Suppressor macrophage treated with lipopolysaccharide for 1 hour (primary cell): ENCODE data around the gene BNC1.
A peak's percentile ranks its signal among the peaks of the same experiment; 100 is the strongest.
"Not testable (repeated sequence)": the region's sequence is repeated elsewhere in the genome, so short reads cannot be mapped to it uniquely, and the experiment has no call there.

ENCODE experiments used
- DNase-seq, 3 donors: peaks; one replicate each; pipeline ENCODE4 v3.0.0-alpha.2; 2020 to 2022

Gene BNC1

DNA sequence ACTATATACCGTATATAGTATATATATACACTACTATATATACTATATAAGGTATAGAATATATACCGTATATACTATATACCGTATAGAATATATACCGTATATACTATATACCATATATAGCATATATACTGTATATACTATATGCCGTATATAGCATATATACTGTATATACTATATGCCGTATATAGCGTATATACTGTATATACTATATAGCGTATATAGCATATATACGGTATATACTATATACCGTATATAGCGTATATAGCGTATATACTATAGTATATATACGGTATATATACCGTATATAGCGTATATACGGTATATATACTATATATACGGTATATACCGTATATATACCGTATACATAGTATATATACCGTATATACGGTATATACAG, 54.2 kb downstream of the BNC1 start:
- DNase-seq = no peak

DNA sequence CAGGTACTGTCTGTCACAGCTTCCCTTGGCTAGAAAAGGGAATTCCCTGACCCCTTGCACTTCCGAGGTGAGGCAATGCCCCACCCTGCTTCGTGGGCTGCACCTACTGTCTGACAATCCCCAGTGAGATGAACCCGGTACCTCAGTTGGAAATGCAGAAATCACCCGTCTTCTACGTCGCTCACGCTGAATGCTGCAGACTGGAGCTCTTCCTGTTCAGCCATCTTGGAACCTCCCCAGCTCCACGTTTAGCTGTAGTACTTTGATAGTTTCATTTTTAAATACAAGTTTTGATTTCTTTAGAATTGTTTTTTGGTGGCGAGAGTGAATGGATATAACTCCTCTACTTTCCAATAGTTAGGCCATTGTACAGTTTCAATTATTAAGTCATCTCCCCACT, 59.0 kb downstream of the BNC1 start:
- DNase-seq = no peak

DNA sequence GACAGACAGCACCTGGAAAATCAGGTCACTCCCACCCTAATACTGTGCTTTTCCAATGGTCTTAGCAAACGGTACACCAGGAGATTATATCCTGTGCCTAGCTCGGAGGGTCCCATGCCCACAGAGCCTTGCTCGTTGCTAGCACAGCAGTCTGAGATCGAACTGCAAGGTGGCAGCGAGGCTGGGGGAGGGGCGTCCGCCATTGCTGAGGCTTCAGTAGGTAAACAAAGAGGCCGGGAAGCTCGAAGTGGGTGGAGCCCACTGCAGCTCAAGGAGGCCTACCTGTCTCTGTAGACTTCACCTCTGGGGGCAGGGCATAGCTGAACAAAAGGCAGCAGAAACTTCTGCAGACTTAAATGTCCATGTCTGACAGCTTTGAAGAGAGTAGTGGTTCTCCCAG, 62.7 kb downstream of the BNC1 start:
- not testable (repeated sequence) for DNase-seq

DNA sequence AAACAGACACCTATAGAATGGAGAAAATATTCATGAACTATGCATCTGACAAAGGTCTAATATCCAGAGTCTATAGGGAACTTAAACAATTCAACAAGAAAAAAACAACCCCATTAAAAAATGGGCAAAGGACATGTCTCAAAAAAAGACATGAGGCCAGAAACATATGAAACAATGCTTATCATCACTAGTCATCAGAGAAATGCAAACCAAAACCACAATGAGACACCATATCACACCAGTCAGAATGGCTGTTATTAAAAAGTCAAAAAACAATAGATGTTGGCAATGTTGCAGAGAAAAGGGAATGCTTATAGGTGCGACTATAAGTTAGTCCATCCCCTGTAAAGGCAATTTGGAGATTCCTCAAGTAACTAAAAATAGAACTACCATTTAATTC, 65.4 kb downstream of the BNC1 start:
- no peak for DNase-seq

DNA sequence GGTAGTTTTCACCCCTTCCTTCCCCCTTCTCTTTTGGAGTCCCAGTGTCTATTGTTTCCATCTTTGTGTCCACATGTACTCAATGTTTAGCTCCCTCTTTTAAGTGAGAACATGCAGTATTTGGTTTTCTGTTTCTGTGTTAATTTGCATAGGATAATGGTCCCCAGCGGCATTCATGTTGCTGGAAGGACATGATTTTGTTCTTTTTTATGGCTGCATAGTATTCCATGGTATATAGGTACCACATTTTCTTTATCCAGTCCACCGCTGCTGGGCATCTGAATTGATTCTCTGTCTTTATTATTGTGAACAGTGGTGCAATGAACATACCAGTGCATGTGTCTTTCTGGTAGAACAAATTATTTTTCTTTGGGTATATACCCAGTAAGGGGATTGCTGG, 69.2 kb downstream of the BNC1 start:
- no peak for DNase-seq

DNA sequence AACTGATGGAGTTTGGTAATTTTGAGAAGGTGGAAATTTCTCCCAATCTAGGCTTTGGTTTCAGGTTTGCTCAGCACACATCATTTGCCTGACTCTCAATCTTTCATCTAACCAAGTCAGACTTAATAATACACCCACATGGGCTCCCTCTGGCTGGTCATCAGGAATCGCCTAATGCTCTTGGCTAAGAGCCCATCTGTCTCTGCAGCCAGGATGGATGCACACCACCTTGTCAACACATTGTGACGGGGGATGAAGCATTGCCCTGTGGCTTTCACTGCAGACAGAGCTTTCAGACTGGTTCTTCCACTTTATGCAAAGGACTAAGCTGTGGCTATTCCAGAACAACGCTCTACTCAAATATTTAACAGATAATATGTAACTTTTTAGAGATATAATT, 73.8 kb downstream of the BNC1 start:
- no peak for DNase-seq

DNA sequence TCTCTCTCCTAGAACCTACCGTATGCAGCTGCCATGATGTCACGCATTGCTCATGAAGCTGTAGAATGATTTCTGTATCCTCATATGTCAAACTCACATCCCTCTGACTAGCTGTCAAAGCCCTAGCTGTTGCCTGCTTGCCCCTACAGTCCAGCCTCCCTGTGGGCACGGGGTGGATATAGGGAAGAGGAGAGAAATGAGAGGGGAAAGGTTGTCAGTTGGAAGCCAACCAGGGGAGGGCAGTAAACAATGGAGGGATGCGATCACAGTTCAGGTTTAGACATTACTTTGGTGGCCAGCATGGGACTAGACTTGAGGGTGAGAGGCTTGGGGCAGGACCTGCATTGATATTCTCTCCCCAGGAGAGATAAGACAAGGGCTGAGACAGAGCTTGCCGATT, 75.1 kb downstream of the BNC1 start:
- DNase-seq = no peak

DNA sequence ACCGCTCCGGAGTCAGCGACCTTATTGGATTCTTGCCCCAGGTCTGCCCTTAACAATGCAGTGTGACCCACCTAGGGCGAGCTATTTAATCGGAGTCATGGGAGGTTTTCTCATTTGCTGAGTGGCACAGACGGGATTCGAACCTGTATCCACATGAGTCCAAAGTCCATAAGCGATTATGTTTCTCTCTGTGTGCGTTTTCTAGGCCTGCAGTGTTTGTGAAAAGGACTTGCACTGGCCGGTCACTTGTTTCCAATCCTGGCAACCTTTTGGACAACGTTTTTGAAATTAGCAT, 76.2 kb downstream of the BNC1 start:
- DNase-seq = peak in 1 of 3 donors; percentile 10

DNA sequence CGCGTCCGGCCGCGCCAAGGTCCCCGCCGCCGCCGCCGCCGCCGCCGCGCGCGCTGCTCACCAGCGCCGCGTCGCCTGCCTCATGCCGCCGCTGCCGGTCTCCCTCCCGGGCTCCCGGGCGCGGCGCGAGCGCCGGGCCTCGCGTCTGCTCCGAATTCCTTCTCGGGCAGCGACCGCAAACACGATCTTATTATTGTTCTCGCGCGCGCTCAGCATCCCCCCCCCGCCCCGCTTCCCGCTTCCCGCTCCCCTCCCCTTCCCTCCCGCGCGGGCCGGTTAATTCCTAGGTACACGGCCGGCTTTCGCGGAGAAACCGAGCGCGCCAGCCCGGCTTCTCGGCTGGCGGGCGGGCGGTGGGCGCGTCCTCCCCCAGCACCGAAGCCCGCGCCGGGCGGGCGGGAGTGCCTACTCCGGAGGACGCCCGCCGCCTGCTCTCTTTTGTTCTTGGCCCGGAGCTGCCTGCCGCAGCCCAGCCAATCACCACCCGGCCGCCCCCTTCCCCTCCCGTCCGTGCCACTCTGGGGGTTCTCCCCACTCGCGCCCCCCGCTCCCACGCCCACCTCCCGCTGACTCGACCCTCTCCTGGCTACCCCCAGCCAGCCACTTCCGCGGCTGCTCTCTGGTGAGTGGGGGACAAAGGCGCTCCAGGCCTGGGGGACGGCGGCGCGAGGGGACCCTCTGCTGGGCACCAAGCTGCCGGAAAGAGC, 76.7 kb downstream of the BNC1 start, which contains the start of gene HDGFL3:
Gene HDGFL3 (minus strand): TSS at position 164 of the 707 bp plus-strand sequence. CDS start 409 bp downstream, outside the sequence.
- peak; percentile 31 to 71 (median 48) for DNase-seq

DNA sequence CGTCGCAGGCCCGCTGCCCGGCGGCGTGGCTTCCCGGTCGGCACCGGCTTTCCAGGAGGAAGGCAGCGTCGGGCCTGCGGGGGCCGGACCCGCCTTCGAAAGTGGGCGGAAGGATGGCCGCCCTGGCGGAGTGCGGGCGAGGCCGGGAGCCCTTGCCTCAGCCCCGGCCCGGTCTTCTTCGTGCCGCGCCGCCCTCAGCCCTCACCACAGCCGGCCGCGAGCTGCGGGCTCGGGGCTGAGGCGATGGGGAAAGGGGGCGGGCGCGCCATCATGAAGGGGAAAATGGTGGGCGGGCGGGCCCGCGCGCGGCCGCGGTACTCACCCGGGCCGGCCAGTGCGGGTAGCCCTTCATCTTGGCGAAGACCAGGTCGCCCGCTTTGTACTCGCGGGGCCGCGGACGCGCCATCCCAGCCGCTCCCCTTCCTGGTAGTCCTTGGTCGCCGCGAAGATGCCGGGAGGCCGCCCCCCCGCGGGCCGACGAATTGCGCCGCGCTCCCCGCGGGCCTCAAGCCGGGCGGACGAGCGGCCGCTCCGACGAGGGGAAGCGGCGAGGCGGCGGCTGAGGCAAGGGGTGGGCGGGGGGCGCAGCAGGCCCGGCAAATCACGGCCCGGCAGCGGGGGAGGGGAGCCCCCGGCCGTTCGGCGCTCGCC, 77.3 kb downstream of the BNC1 start:
- peak; percentile 35 to 64 (median 38) for DNase-seq

DNA sequence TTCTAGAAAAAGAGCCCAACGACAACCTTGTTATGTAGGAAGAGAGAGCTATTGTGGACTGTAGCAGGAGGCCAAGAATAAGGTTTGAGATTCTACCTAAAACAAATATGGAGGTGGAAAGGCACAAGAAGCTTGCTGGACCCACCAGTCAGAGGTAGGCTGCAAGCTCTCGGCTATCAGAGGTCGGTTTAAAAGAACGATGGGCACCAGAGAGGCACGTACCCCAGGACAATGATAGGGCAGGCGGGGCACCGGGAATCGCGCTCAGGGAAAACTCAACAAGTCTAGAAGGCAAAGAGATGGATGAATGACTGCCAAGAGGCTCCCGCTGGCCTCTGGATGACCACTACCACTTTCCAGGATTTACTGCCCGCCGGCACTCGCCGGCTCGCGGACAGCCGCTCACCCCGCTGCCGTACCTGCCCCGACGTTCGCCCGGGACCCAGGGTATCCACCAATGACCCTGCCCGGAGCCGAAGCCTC, 77.9 kb downstream of the BNC1 start:
- DNase-seq = no peak
